K562 (cell line): ENCODE data around the gene EPHB4. TPM values are rescaled to one million over a fixed set of nuclear protein-coding genes. Genes with fewer than 3 reads are reported as not detected.

Source experiments
- BCL6 ChIP-seq: fragments of 250-450 bp; sonication (Bioruptor Pico); IDR thresholded peaks from 2 replicates; pipeline ENCODE4 v1.4.0; 2020
- CTBP1 ChIP-seq: fragments of 450-650 bp; IDR thresholded peaks from 2 replicates; pipeline ENCODE4 v1.6.1; 2016; ENCODE audit warnings: borderline replicate concordance
- DACH1 ChIP-seq: fragments of 450-650 bp; IDR thresholded peaks from 2 replicates; pipeline ENCODE4 v1.6.1; 2018; ENCODE audit not compliant: partially characterized antibody
- JUN ChIP-seq, 2 experiments: sonication (generic) in 1 of 2; formaldehyde crosslinking in 1 of 2; IDR thresholded peaks; 2 replicates each; pipeline versions ENCODE4 v1.6.1 to v1.8.0; 2012 to 2022; ENCODE audit warnings: borderline replicate concordance in 2 of 2, mild to moderate bottlenecking in 2 of 2, improper control_type of control experiment in 1 of 2, low read depth in 1 of 2, low read length in 1 of 2, missing genetic modification reagents in 1 of 2
- KAT2B ChIP-seq: IDR thresholded peaks from one replicate; pipeline ENCODE4 v1.6.1; 2012; ENCODE audit warnings: low read depth, mild to moderate bottlenecking, control low read depth, inconsistent platforms, low read length, moderate library complexity
- KDM1A ChIP-seq, 2 experiments: fragments of 450-650 bp; IDR thresholded peaks; 2 replicates each; pipeline ENCODE4 v1.6.1; 2016; ENCODE audit warnings: mild to moderate bottlenecking in 2 of 2
- L3MBTL2 ChIP-seq: fragments of 450-650 bp; IDR thresholded peaks from 2 replicates; pipeline ENCODE4 v1.6.1; 2016; ENCODE audit warnings: mild to moderate bottlenecking, moderate library complexity
- LCOR ChIP-seq: sonication (generic); formaldehyde crosslinking; IDR thresholded peaks from 2 replicates; pipeline ENCODE4 v1.8.0; 2022; ENCODE audit warnings: mild to moderate bottlenecking, missing genetic modification reagents
- MAFK ChIP-seq: IDR thresholded peaks from 2 replicates; pipeline ENCODE4 v1.6.1; 2011; ENCODE audit warnings: low read length, improper control_type of control experiment
- NFIC ChIP-seq: fragments of 450-650 bp; IDR thresholded peaks from 2 replicates; pipeline ENCODE4 v1.6.1; 2017; ENCODE audit warnings: mild to moderate bottlenecking, inconsistent platforms
- NR2C2 ChIP-seq, 2 experiments: fragments of 200-800 bp in 1 of 2; sonication (Bioruptor generic) in 1 of 2; sonication (generic) in 1 of 2; formaldehyde crosslinking in 1 of 2; IDR thresholded peaks; 2 replicates each; pipeline versions ENCODE4 v1.6.1 to v1.8.0; 2016 to 2022; ENCODE audit warnings: mild to moderate bottlenecking in 1 of 2, missing compliant biosample characterization in 1 of 2, missing genetic modification characterization in 1 of 2, missing genetic modification reagents in 1 of 2
- RCOR1 ChIP-seq, 2 experiments: IDR thresholded peaks; 2 replicates each; pipeline ENCODE4 v1.6.1; 2012; ENCODE audit warnings: low read depth in 2 of 2, low read length in 2 of 2, borderline replicate concordance in 1 of 2, improper control_type of control experiment in 1 of 2
- REST ChIP-seq, 2 experiments: fragments of 450-650 bp; formaldehyde crosslinking in 1 of 2; IDR thresholded peaks; 2 replicates each; pipeline versions ENCODE4 v1.4.0 to v1.6.1; 2014 to 2020; ENCODE audit warnings: mild to moderate bottlenecking in 2 of 2, borderline replicate concordance in 1 of 2, low read depth in 1 of 2
- SMARCC2 ChIP-seq: fragments of 450-650 bp; IDR thresholded peaks from 2 replicates; pipeline ENCODE4 v1.6.1; 2017; ENCODE audit warnings: antibody characterized with exemption, moderate library complexity, mild to moderate bottlenecking, low read depth
- WHSC1 ChIP-seq: IDR thresholded peaks from one replicate; pipeline ENCODE4 v1.6.1; 2012; ENCODE audit warnings: low read length, control low read depth, inconsistent platforms
- ZNF316 ChIP-seq: fragments of 450-650 bp; IDR thresholded peaks from 2 replicates; pipeline ENCODE4 v1.6.1; 2016
- ZNF431 ChIP-seq: sonication (generic); formaldehyde crosslinking; IDR thresholded peaks from 2 replicates; pipeline ENCODE4 v1.8.0; 2022; ENCODE audit warnings: mild to moderate bottlenecking, missing genetic modification reagents
- ZNF445 ChIP-seq: fragments of 250-450 bp; sonication (Bioruptor Pico); IDR thresholded peaks from 2 replicates; pipeline ENCODE4 v1.4.0; 2020; ENCODE audit warnings: low read depth, mild to moderate bottlenecking, moderate library complexity
- ZNF766 ChIP-seq: fragments of 200-800 bp; sonication (Bioruptor generic); conservative IDR thresholded peaks from 2 replicates; pipeline ENCODE4 v1.6.1; 2016; ENCODE audit warnings: missing genetic modification characterization, missing compliant biosample characterization
- polyA plus RNA-seq, 8 experiments: library from polyadenylated mRNA; depleted of rRNA in 4 of 8; stranded (reverse) in 5 of 8; unstranded in 3 of 8; fragments of >200 nt; fragmentation: Nextera tagmentation in 2 of 8; fragmentation: Illumina TruSeq in 1 of 8; extraction: Ambion mirVana in 2 of 8; extraction: Trizol in 1 of 8; gene quantifications; 2 replicates each; pipeline versions ENCODE4 v1.2.1 to v1.2.3, GENCODE V29; 2011 to 2014; ENCODE audit warnings: inconsistent platforms in 1 of 8, missing spikeins in 1 of 8
- total RNA-seq, 7 experiments: library from RNA; depleted of rRNA in 6 of 7; stranded (reverse); fragments of >200 nt in 6 of 7; fragmentation: Illumina TruSeq in 2 of 7; extraction: Trizol in 2 of 7; gene quantifications; 2 replicates each; pipeline versions ENCODE4 v1.2.1 to v1.2.3, GENCODE V29; 2011 to 2021; ENCODE audit warnings: low replicate concordance in 1 of 7
- TF ChIP-seq, protein P1 (sequence below): fragments of 250-450 bp; sonication (Bioruptor Pico); IDR thresholded peaks from 2 replicates; pipeline ENCODE4 v1.8.0; 2022; ENCODE audit warnings: inconsistent platforms, mild to moderate bottlenecking, moderate library complexity, borderline replicate concordance

Gene EPHB4
- total and polyA plus RNA-seq, 9 of the 15 experiments (the other 6 are each of a cell fraction or from before 2014, with no cell fraction given) = 1.2 to 82.1 (median 37.9) TPM

DNA sequence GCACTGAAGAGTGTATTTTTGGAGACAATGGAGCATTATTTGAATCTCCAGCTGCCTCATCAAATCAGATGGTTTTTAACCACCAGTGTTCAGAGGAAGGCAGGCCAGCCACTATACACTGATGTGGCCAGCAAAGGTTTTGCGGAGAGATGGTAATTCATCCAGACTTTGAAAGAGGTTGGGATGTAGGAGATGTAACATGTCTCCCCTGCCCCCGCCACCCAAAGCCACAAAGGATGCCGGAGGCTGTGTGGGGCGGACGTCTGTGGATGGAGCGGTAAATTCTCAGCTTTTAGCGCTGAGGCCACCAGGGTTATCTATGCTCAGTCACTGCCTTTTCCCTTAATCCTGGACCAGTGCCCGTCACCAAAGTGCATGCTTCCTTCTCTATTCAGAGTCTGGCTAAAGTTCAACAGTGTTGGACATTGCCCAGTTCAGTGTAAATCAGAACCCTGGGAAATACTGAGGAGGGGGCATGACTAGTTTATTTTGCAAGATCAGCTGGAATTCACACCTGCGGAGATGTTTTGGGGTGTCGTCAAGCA is 36.2 kb upstream of the EPHB4 start (continued):
- TF ChIP-seq NR2C2 (CRISPR knock-in tag; IDR thresholded peaks at IDR 0.05) (no peak), NR2C2 (tag; IDR thresholded peaks at IDR 0.05) (no peak), WHSC1 (no peak), ZNF431 (CRISPR knock-in tag) (no peak), L3MBTL2 (no peak), ZNF316 (peak; percentile 77), ZNF766 (CRISPR knock-in tag) (no peak), ZNF445 (CRISPR knock-in tag) (no peak), CTBP1 (peak; percentile 57; the same call in 1 of the 2 replicates), KAT2B (no peak), RCOR1 (IDR thresholded peaks at IDR 0.05; ENCODE audit: borderline replicate concordance in 1 of 2, low read depth in 2 of 2, low read length in 2 of 2) (peak in 1 of 2 experiments; percentile 70; a peak in 1 of 4 replicates), SMARCC2 (no peak), NFIC (peak; percentile 63), REST (IDR thresholded peaks at IDR 0.05; ENCODE audit: borderline replicate concordance) (no peak), REST (CRISPR knock-in tag; IDR thresholded peaks at IDR 0.05; ENCODE audit: low read depth) (no peak), DACH1 (no peak), JUN (IDR thresholded peaks at IDR 0.05; ENCODE audit: borderline replicate concordance, low read depth, low read length) (no peak), JUN (CRISPR knock-in tag; IDR thresholded peaks at IDR 0.05; ENCODE audit: borderline replicate concordance) (no peak), BCL6 (CRISPR knock-in tag) (no peak), LCOR (CRISPR knock-in tag) (0 out of 2 replicates have a peak, but pooled peaks have one; percentile 32), KDM1A (IDR thresholded peaks at IDR 0.05) (peak in 1 of 2 experiments; percentile 36; a peak in 1 of 4 replicates), MAFK (0 out of 2 replicates have a peak, but pooled peaks have one; percentile 16)
- TF ChIP-seq, protein P1, sequence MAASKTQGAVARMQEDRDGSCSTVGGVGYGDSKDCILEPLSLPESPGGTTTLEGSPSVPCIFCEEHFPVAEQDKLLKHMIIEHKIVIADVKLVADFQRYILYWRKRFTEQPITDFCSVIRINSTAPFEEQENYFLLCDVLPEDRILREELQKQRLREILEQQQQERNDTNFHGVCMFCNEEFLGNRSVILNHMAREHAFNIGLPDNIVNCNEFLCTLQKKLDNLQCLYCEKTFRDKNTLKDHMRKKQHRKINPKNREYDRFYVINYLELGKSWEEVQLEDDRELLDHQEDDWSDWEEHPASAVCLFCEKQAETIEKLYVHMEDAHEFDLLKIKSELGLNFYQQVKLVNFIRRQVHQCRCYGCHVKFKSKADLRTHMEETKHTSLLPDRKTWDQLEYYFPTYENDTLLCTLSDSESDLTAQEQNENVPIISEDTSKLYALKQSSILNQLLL = no peak
